GM23248 (cell line): Measurements from ENCODE around the gene STUM.

Experiments
- EZH2 ChIP-seq: fragments of 200-600 bp; sonication (generic); IDR thresholded peaks from 2 replicates; pipeline ENCODE4 v1.6.1; 2018; ENCODE audit warnings: antibody characterized with exemption, mild to moderate bottlenecking; ENCODE audit not compliant: insufficient read depth, poor library complexity, severe bottlenecking
- EZH2phosphoT487 ChIP-seq: fragments of 200-600 bp; sonication (generic); IDR thresholded peaks from 2 replicates; pipeline ENCODE4 v1.6.1; 2018; ENCODE audit warnings: antibody characterized with exemption, moderate library complexity, mild to moderate bottlenecking, low read depth; ENCODE audit not compliant: insufficient read depth

GRCh38 chr1:226506921-226507320 lies 41.6 kb upstream of the STUM start:
- no peak for TF ChIP-seq EZH2
- TF ChIP-seq EZH2phosphoT487, result no peak
